ENCODE measurements around the gene SLC38A8.

The SLC38A8 gene

DNA sequence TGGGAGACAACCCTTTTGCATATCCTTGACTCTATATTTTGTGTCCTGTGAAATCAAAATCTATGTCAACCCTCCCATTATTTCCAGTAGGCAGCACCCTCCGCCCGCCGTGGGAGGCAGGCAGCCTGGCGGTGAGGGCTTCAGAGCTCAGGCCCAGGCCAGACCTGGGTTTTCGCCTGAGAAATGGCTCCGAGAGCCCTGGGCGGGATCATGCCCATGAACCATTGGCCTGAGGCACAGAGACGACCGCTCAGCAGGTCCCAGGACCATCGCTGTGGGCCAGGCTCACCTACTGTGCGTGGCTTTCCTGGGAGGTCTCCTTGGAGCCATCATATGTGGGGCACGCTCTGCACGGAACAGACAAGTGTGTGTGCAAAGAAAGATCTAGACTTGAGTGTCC lies 6.3 kb upstream of the SLC38A8 start:
- no peak for DNase-seq (ENCODE audit: low spot score)

DNA sequence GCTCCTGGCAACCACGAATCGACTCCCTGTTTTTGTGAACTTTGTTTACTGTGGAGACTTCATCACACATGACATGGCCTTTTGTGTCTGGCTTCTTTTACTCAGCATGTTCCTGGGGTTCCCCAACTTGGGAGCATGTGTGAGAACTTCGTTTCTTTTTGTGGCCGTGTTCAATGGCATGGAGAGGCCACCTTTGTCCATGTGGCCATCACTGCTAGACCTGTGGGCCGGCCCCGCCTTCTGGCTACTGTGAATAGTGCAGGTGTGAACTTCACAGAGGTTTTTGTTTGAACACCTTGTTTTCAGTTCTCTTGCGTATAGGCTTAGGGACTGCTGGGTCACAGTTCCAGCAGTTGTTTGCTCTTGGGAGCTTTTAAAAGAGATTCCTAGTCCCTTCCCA lies 5.7 kb upstream of the SLC38A8 start:
- no peak for DNase-seq (ENCODE audit: low spot score)

DNA sequence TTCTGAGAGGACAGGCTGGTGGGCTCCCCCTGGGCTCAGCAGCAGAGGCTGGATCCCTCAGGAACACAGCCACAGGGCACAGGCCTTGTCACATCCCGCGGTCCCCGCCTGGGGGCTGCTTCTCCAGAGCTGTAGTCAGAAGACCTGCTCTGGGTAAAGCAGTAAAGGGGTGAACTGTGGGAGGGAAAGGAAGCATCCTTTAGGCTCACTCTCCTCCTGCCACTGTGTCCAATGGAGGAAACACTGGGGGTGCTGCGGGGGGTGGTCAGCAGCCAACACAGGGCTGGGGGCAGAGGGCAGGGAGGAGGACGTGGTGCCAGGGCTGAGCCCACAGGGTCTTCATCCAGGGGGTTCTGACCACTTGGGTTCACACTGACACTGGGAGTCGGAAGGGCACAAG lies 5.0 kb upstream of the SLC38A8 start:
- no peak for DNase-seq (ENCODE audit: low spot score)

DNA sequence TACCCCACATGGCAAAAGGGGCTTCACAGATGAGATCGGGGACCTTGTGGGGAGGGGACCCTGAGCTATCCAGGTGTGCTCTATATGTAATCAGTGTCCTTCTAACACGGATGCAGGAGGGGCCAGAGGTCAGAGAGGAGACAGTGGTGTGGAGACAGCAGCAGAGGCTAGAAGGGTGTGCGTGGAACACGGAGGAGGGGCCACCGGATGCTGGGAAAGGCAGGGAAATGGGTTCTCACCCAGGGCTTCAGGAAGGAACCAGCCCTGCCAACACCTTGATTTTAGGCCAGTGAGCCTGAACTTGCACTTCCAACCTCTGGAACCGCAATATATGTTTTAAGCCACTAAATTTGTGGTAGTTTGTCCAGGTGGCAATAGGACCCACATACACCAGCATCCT lies 4.6 kb upstream of the SLC38A8 start:
- DNase-seq (ENCODE audit: low spot score), result no peak

DNA sequence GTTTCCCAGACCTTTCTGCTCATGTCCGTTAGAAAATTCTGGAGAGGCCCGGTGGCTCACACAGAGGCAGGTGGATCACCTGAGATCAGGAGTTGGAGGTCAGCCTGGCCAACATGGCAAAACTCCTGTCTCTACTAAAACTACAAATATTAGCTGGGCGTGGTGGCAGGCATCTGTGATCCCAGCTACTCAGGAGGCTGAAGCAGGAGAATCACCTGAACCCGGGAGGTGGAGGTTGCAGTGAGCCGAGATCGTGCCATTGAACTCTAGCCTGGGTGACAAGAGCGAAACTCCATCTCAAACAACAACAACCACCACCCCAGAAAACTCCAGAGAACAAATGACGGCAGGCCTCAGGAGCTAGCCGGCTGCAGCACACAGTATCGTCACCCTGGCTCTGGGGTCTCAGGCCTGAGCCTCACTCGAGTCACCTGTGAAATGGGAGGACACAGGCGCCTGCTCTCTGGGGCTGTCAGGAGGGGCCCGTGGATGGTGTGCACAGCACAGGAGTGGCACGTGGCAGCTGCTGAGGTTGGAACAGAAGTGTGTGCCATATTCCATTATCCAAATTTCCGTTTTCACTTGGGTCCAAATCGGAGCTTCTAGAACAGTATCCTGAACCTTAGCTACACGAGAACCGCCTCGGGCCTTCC lies 3.3 kb upstream of the SLC38A8 start:
- no peak for DNase-seq (ENCODE audit: low spot score)

DNA sequence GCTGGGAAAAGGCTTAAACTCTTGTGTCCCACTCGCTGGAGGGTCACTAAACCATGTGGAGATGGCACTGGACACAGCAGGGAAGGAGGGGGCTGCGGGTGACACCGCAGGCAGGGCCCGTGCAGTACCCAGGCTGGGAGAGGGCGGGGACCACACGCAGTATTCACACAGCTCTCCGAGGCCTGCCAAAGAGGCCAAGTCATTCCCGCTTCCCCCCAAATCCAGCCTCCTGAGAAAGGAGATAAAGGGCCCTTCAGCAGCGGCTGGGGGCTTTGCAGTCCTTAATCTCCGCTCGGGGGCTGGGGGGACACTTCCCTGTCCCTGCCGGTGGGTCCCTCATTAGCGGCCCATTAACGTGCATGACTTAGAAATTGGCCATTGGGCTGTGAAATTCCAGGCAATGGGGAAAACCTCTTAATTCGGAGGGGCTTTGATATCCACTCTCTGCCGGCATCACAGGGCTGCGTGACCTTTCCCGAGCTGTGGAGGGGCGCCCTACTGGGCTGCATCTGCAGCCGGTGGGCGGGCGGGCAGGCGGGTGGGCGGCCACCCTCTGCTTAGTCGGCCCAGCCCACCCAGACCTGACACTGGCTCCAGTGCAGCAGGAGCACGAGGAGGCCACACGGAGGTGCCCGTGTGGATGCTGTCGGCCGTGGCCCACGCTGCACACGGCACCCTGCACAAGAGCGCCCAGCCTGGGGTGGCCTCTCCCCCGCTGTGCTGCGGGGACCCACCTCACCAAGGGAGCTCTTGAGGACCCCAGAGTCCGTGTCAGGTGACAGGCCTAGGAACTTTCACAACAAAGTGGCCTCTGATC lies 2.6 kb upstream of the SLC38A8 start:
- DNase-seq (ENCODE audit: low spot score), result no peak

DNA sequence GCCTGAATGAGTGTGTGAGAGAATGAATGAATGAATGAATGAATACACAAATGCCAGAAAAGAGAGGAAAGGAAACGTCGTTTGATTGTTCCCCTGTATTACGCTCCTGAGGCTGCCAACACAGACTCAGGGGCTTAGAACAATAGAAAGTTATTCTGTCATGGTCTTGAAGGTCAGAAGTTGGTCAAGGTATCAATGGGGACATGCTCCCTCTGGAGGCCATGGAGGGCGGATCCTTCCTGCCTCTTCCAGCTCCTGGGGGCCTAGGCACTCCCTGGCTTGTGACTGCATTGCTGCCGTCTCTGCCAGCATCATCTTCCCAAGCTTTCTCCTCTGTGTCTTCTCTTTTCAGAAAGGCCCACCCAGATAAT lies 1.5 kb upstream of the SLC38A8 start:
- DNase-seq (ENCODE audit: low spot score), result peak; percentile 52

DNA sequence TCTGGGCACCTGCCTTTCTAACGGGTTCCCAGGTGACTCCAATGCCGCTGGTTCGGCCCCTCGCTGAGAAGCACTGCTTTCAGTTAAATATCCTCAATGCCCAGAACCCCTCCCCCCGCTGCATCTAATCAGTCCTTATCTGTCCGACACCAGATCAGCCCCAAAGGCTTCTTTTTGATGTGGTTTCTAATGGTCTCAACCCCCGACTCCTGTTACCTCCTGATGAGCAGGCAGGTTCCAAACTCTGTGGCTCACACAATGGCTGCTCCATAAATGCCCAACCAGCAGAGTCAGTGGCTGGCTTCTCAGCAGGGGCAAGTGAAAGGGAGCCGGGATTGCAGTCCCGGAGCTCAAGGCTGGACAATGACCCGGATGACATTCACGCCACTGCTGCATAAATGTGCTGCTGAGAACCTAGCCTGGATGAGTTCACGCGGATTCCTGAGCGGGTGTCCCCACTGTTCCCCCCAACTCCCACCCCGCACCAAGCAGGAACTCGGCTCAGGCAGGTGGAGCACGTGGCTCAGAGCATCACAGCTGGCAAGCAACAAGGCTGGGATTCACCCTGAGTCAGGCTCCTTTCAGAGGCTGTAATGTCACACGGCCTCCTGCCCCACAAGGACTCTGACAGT lies 1.0 kb upstream of the SLC38A8 start:
- no peak for DNase-seq (ENCODE audit: low spot score)

DNA sequence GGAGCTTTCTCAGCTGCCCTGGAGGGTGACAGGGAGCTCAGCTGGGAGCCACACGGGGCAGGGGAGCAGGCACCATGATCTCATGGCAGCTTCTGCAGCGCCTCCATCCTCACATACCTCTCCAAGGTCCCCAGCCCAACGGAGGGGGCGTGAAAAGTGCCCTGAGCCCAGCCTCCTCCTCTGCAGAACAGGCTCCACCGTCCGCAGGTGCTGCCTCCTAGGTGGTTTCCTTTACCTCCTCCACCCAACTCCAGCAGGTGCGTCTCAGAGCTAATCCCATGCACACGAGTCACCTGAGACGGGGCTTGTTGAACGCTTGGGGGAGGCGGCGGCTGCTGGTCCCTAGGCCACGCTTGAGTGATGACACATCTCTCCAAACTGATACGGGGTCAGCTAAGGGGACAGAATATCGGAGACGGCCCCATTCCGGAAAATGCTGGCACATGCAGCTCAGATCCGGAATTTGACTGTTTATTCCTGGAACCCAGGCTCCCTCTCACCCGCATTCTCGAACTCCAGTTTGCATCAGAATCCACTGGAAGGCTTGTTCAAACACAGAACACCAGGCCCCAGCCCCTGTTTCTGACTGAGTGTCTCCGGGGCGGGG lies 387 bp upstream of the SLC38A8 start:
- no peak for DNase-seq (ENCODE audit: low spot score)

DNA sequence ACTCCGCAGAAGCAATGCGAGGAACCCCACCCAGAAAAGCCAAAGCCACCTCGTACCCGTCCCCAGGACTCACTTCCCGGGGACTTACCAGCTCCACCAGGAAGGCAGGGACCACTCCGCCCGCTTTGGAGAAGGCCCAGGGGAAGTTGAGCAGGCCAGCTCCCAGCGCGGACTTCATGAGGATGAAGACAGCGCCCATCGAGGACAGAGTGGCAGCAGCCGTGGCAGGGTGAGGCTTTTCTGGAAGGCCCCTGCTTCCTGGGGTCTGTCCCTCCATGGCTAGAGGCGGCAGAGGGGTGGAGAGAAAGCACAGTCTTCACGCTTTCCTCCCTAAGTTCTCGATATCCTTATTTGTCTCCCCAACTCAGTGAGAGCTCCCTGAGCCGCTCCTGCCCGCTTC lies 714 bp downstream of the SLC38A8 start:
- no peak for DNase-seq (ENCODE audit: low spot score)

DNA sequence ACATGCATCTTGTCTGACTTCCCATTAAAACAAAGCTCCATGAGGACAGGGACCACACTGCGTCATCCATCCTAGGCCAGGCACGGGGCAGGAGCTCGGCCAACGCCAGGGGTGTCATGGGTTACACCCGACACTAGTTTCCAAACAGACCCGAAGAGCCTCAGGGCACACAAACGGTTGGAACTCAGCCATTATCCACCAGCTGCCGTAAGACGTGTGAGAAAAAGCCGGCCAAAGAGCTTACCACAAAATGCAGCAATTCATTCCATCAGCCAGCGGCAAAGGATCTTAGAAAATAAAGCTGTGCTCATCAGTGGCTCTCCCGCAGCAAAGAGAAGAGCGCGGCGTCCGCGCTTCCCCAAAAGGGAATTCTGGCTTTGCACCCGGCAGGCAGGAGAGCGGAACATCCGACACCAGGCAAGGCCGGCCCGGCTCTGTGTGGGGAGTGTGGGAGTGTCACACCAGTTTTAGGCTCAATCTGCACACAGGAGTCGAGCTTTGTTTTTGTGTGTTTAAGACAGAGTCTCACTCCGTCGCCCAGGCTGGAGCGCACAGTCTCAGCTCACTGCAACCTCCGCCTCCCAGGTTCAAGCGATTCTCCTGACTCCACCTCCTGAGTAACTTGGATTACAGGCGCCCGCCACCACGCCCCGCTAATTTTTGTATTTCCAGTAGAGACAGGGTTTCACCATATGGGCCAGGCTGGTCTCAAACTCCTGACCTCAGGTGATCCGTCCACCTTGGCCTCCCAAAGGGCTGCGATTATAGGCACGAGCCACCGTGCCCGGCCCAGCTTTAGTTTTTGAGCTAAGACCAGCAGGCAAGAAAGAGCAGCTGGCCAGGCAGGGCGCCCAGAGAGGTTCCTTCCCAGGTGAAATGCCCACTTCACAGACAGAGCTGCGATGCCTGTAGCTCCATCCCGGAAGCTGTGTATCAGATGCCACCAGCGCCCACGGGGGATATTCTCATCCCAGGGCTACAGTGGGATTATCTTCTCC lies 1.5 kb downstream of the SLC38A8 start:
- peak; percentile 87 for DNase-seq (ENCODE audit: low spot score)

DNA sequence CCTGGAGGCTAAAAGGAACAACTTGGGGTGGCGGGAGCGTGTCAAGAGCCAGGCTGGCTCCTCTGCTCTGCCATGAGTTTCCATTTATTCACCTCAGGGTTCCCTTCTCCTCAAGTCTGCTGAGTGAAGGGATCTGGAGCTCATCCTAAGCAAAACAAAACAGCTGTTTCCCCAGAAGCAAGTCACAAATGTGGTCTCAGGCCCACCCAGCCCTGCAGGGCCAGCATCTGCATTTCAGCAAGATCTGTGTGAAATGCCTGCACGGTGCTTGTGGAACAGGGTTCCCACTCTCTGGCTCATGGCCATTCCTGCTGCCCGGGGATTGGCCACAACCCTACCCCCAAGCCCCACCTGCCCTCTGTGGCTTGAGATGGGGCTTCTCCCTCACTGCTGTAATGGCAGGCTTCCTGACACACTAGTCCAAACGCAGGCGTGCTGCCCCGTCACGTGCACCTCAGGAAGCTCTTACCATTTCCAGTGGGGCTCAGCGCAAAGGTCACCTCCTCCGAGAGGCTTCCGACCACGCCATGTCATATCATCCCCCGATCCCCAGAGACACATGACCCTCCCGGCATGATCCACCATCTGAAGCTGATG lies 2.3 kb downstream of the SLC38A8 start:
- DNase-seq (ENCODE audit: low spot score), result no peak

DNA sequence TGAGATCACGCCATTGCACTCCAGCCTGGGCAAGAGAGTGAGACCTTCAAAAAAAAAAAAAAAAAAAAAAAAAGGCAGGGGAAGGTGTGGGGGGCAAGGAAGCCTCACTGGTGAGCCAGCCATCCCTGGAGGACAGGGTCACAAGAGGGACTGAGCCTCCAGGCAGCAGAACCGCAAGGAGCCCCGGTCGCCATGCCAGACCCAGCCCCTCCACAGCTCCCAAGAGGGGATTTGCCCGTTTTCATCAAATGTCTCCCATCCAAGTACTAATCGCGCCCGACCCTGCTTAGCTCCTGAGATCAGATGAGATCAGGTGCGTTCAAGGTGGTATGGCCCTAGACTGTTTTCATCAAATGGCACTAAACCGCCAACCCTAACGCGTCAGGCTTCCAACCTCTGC lies 2.9 kb downstream of the SLC38A8 start:
- DNase-seq (ENCODE audit: low spot score), result no peak

DNA sequence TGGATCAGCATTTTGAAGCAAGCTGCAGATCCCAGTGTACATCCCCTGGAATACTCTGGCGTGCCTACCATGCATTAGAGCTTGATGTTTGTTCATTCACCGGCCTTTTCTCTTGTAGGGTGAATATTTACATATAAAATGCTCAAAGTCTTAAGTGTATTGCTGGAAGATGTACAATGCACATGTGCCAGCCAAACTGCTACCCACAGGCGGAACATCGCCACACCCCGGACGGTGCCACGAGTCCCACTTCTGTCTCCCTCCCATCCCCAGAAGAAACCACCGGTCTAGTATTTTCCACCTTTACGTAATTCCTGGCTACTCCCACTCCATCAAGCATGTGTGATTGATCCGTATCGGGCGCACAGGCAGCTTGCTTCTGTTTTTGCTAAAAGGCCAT lies 4.1 kb downstream of the SLC38A8 start:
- DNase-seq (ENCODE audit: low spot score), result no peak

DNA sequence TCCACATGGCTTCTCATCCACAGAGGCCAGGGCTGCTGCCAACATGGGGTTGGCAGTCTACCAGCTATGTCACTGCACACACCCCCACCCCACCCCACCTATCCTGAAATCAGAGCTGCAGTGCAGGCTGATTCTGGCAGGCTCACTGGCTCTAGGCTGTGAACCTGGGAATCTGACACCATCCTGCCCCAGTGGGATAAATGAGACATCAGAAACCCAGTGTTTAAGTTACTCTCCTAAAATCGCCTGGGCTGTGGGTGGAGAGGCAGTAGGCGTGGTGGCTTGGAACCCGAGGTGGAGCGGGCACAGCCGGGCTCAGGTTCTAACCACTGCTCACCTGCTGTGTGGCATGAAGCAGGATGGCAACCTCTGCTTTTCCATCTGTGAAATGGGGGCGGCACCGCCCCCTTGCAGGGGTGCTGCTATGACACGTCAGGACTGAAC lies 5.6 kb downstream of the SLC38A8 start:
- no peak for DNase-seq (ENCODE audit: low spot score)

DNA sequence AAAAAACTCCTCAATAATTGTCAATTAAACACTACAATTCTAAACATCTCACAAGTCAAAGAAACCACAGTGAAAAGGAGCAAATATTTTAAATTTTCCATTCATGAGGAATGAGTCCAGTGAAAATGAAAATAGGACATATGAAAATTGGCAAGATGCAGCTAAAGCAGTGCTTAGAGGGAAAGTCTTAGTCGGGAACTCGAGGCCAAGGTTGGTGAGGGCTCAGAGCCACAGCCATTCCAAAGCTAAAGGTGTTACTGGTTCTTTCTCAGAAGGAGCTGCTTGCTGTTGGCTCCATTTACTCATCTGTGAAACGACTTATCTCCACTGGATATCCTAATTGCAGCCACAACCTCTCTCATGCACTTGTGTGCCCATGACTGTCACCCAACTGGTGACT lies 6.5 kb downstream of the SLC38A8 start:
- DNase-seq (ENCODE audit: low spot score), result no peak

DNA sequence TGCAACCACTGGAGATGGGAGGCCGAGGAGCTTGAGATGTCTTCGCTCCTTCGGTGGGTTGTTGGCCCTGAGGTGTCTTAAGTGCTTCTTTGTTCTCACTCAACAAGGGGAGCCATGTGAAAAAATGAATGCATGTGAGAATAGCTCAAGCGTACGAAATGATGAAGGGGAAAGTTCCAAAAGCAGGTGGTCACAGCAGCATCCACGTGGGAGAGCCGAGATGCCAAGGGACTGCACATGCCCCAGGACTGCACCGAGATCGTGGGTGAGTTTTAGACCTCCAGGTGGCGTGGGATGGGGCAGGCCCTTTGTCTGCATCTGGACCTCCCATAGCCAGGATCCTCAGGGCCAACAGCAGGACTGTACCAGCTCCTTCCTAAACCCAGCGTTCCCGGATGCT lies 8.1 kb downstream of the SLC38A8 start:
- no peak for DNase-seq (ENCODE audit: low spot score)

DNA sequence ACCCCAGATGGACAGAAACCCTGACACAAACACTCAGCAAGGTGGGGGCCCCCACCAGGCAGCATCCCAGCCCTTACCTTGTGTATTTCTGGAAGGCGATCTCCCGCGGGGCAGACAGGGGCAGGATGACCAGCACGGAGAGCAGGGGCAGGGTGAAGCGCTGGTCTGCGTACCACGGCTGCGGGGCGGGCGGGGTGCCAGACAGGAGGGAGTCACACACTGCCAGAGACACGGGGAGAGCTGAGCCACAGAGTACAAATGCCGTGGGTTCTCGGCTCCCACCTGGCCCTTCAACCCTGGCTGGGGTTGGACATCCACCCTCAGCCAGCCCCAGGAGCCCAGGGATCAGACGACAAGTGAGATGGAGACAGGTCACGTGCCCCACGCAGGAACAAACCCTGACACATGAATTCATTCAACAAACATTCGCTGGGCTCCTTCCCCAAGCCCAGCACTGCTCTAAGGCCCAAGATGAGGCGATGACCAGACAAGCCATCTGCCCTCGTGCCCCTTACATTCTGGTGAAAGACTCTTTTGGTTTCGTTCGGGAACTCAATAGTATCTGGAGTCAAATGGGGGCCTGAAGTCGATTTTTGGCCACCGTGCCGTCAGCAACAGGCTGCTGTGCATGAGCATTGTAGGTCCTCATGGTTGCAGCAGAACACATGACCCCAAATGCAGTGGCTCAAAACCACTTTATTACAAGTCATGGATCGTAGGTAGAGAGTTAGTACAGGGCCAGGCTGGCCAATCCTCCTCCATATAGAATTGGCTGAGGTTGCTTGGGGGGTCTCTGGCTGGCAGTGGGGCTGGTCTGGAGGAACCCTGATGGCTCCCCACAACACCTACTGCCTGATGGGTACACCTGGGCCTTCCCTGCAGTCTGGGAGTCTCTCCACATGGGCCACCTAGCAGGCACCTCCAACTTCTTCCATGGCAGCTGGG lies 9.1 kb downstream of the SLC38A8 start:
- no peak for DNase-seq (ENCODE audit: low spot score)

DNA sequence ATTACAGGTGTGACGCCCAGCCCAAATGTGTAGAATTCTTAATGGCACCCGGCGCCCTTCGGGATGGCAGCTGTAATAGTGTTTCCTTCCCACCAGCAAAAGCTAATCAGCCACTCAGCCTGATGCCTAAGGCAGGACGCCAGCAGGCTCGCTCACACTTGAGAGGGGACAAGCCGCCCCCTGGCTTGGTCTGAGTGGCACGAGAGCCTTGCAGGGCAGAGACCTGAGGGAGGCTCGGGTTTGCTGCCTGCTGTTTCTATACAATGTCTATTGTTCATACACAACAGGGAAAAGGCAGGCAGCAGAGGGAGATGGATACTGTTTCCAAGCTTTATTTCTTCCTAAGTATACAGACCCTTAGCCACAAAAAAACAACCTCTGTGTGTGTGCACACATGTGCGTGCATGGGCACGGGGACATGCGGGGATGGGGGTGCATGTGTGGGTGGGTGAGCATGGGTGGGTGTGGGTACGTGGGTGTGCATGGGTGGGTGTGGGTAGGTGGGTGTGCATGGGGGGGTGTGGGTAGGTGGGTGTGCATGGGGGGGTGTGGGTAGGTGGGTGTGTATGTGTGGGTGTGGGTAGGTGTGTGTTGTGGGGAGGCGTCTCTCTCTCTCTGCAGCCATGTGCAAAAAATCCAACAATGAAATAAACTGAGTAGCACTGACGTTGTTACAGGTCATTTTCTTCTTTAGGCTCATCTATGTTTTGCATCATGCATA lies 10.0 kb downstream of the SLC38A8 start:
- DNase-seq (ENCODE audit: low spot score), result no peak
